ENCODE data around the gene AMT.

DNA sequence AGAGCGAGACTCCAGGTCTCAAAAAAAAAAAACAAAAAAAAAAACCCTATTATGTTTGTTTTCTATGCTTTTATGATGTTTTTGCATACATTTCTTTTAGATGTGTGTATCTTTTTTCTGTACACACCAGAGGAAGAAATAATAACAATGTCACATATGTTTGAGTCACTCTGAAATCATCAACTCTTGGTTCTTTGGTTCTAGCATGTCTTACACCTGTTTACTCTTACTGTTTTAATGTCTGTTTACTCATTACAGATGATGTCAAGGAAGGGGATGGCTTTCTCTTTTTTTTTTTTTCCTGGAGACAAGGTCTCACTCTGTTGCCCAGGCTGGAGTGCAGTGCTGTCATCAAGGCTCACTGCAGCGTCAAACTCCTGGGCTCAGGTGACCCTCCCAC lies 34.6 kb downstream of the AMT start:
- TF ChIP-seq, protein P1, sequence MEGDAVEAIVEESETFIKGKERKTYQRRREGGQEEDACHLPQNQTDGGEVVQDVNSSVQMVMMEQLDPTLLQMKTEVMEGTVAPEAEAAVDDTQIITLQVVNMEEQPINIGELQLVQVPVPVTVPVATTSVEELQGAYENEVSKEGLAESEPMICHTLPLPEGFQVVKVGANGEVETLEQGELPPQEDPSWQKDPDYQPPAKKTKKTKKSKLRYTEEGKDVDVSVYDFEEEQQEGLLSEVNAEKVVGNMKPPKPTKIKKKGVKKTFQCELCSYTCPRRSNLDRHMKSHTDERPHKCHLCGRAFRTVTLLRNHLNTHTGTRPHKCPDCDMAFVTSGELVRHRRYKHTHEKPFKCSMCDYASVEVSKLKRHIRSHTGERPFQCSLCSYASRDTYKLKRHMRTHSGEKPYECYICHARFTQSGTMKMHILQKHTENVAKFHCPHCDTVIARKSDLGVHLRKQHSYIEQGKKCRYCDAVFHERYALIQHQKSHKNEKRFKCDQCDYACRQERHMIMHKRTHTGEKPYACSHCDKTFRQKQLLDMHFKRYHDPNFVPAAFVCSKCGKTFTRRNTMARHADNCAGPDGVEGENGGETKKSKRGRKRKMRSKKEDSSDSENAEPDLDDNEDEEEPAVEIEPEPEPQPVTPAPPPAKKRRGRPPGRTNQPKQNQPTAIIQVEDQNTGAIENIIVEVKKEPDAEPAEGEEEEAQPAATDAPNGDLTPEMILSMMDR (conservative IDR thresholded peaks at IDR 0.05; ENCODE audit: low read length), result no peak
- TF ChIP-seq EZH2phosphoT487 (IDR thresholded peaks at IDR 0.05; ENCODE audit: borderline replicate concordance, low read depth, low read length), result no peak

Data from OCI-LY7 (cell line).